ENCODE measurements around the gene OVCA2.

- TF ChIP-seq CTCF (IDR thresholded peaks at IDR 0.05) = no peak
- no peak for TF ChIP-seq POLR2A (IDR thresholded peaks at IDR 0.05)
Observed at GRCh38 chr17:2086306-2086705, 44.5 kb downstream of the OVCA2 start.

Data from testis (tissue), 2 donors.